Cerebellar nuclear complex (tissue), 1 donor: ENCODE results near the gene CDK9.

Source experiments
- DNase-seq, 2 experiments: peaks; one replicate each; lab custom pipeline; 2025; lab: John Stamatoyannopoulos, UW

The CDK9 gene

GRCh38 chr9:127761491-127761956 is 24.3 kb upstream of the CDK9 start:
- DNase-seq: no peak

GRCh38 chr9:127762111-127762676 is 23.6 kb upstream of the CDK9 start:
- no peak for DNase-seq

GRCh38 chr9:127763918-127764384 is 21.9 kb upstream of the CDK9 start:
- DNase-seq: no peak

GRCh38 chr9:127765418-127765817 is 20.4 kb upstream of the CDK9 start:
- DNase-seq: no peak

GRCh38 chr9:127767410-127767809 is 18.4 kb upstream of the CDK9 start:
- DNase-seq: no peak

GRCh38 chr9:127767909-127768331 is 17.9 kb upstream of the CDK9 start:
- DNase-seq: no peak

GRCh38 chr9:127768698-127769097 is 17.1 kb upstream of the CDK9 start:
- no peak for DNase-seq

- DNase-seq: no peak
Observed at GRCh38 chr9:127769101-127769500, 16.7 kb upstream of the CDK9 start.

- DNase-seq: no peak
Observed at GRCh38 chr9:127769929-127770582, 15.8 kb upstream of the CDK9 start.

- no peak for DNase-seq
Observed at GRCh38 chr9:127770583-127770904, 15.3 kb upstream of the CDK9 start.

GRCh38 chr9:127770905-127771569 is 14.8 kb upstream of the CDK9 start:
- DNase-seq: peak; percentile 62

GRCh38 chr9:127771570-127772189 is 14.2 kb upstream of the CDK9 start:
- no peak for DNase-seq

- no peak for DNase-seq
Observed at GRCh38 chr9:127772603-127773002, 13.2 kb upstream of the CDK9 start.

GRCh38 chr9:127773272-127773671 is 12.6 kb upstream of the CDK9 start:
- DNase-seq: no peak

GRCh38 chr9:127773981-127774380 is 11.9 kb upstream of the CDK9 start:
- DNase-seq: no peak

GRCh38 chr9:127776195-127776923 is 9.5 kb upstream of the CDK9 start:
- DNase-seq: no peak

GRCh38 chr9:127776924-127777289 is 8.9 kb upstream of the CDK9 start:
- DNase-seq: no peak

GRCh38 chr9:127777368-127777980 is 8.4 kb upstream of the CDK9 start:
- no peak for DNase-seq

GRCh38 chr9:127778280-127779135 is 7.3 kb upstream of the CDK9 start, which contains the start of gene SH2D3C:
Gene SH2D3C (minus strand): TSS chr9:127778666. CDS start chr9:127778627, 39 bp downstream.
- no peak for DNase-seq

GRCh38 chr9:127779136-127779981 is 6.5 kb upstream of the CDK9 start:
- no peak for DNase-seq
